WI38 (cell line): Measurements from ENCODE around the gene RBFOX2.
"Not testable (repeated sequence)": the region's sequence is repeated elsewhere in the genome, so short reads cannot be mapped to it uniquely, and the experiment has no call there.

ENCODE experiments used
- H3K4me3 ChIP-seq: 2 replicates; pipeline ENCODE4 v1.5.1; 2011; ENCODE audit warnings: low read depth, mild to moderate bottlenecking, control low read depth, low read length
- CTCF ChIP-seq: IDR thresholded peaks from 2 replicates; pipeline ENCODE4 v1.5.1; 2012; ENCODE audit warnings: low read depth, mild to moderate bottlenecking, control low read depth, low read length

RBFOX2 gene

GRCh38 chr22:36022697-36023096 lies 5.9 kb downstream of the RBFOX2 start:
- TF ChIP-seq CTCF = no peak
- peak overlapping the region; percentile 37 for H3K4me3 ChIP-seq

- TF ChIP-seq CTCF = no peak
- H3K4me3 ChIP-seq = peak overlapping the region; percentile 37
Observed at GRCh38 chr22:36022162-36022561, 6.5 kb downstream of the RBFOX2 start.

- TF ChIP-seq CTCF = no peak
- H3K4me3 ChIP-seq = peak overlapping the region; percentile 5; the same call in 1 of the 2 replicates
Observed at GRCh38 chr22:36021606-36022153, 6.9 kb downstream of the RBFOX2 start.

- not testable (repeated sequence) for H3K4me3 ChIP-seq
Observed at GRCh38 chr22:36020865-36021264, 7.8 kb downstream of the RBFOX2 start.

- TF ChIP-seq CTCF = no peak
- no peak overlapping the region for H3K4me3 ChIP-seq
Observed at GRCh38 chr22:36017651-36018091, 11.0 kb downstream of the RBFOX2 start.

GRCh38 chr22:36016684-36017083 lies 11.9 kb downstream of the RBFOX2 start:
- H3K4me3 ChIP-seq = no peak overlapping the region
- TF ChIP-seq CTCF = no peak

GRCh38 chr22:36015811-36016529 lies 12.7 kb downstream of the RBFOX2 start:
- TF ChIP-seq CTCF = no peak
- no peak overlapping the region for H3K4me3 ChIP-seq
